ENCODE results near the gene NPM1.

GRCh38 chr5:171344936-171345608 is 42.6 kb upstream of the NPM1 start:
- TF ChIP-seq CTCF (IDR thresholded peaks at IDR 0.05) (no peak), EZH2 (IDR thresholded peaks at IDR 0.05; ENCODE audit: borderline replicate concordance, insufficient read depth, low read depth, low read length, poor library complexity, severe bottlenecking) (no peak)

Measured in B cell (primary cell).